Urinary bladder (tissue), 4 donors: ENCODE measurements around the gene BCOR. TPM values are rescaled to one million over a fixed set of nuclear protein-coding genes. Genes with fewer than 3 reads are reported as not detected.

Source experiments
- DNase-seq: peaks from one replicate; pipeline ENCODE4 v3.0.0-alpha.2; 2015; ENCODE audit errors: extremely low spot score
- H3K27ac ChIP-seq: one replicate; pipeline ENCODE4 v1.5.1; 2013; ENCODE audit warnings: low read depth, mild to moderate bottlenecking, moderate library complexity
- H3K36me3 ChIP-seq: one replicate; pipeline ENCODE4 v1.6.1; 2013; ENCODE audit warnings: mild to moderate bottlenecking, moderate library complexity; ENCODE audit not compliant: insufficient read depth
- H3K4me1 ChIP-seq: one replicate; pipeline ENCODE4 v1.6.1; 2013; ENCODE audit warnings: mild to moderate bottlenecking, moderate library complexity; ENCODE audit not compliant: insufficient read depth
- H3K4me3 ChIP-seq: one replicate; pipeline ENCODE4 v1.5.1; 2013; ENCODE audit warnings: low read depth, low read length
- WGBS: extraction: QIAGEN DNeasy Blood & Tissue Kit; methylation state at CpG from one replicate; pipeline ENCODE4 v1.1.7; 2013; 5-methylcytosine and 5-hydroxymethylcytosine counted together
- polyA plus RNA-seq: library from polyadenylated mRNA; stranded (reverse); fragments of 200-250 nt; gene quantifications from one replicate; pipeline ENCODE4 v1.2.3, GENCODE V29; 2013
- total RNA-seq: library from RNA; depleted of rRNA; stranded (reverse); fragments of >200 nt; gene quantifications from one replicate; pipeline ENCODE4 v1.2.3, GENCODE V29; 2014
- donor health status: healthy with polysubstance abuse.
- donor health status: healthy.

The BCOR gene
- total and polyA plus RNA-seq, 2 donors, result 20.8 to 26.5 TPM

DNA sequence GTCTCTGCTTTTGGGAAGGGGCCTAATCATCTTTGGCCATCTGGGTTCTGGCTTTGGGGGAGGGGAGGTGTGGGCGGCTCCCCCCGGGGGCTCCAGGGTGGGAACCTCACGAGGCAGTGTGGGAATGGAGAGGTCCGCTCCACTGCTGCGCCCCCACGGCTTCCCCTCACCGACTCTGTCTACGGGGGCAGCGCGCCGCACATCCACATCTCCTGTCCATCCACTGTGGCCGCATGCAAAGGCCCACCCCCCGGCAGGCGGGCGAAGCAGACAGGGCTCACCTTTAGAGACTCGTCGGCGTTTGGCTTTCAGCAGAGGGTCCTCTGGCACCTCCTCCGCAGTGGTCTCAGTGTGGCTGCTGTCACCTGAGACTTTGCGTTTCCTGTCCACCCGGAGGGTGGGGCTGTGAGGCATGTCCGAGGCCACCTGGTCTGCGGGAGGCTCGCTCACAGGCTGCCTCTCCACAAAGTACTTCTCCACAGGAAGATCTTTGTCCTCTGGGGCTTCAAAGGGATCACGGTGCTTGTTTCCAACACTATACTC, 33.6 kb downstream of the BCOR start:
- 86% methylated on average over 25 of the region's 25 CpGs for whole genome bisulfite sequencing
- Histone ChIP-seq H3K4me3 (no peak overlapping the region), H3K36me3 (peaks cover 6% of the 10 kb centered on the region), H3K27ac (no peak overlapping the region), H3K4me1 (no peaks in the 10 kb centered on the region)
- DNase-seq, result no peak

DNA sequence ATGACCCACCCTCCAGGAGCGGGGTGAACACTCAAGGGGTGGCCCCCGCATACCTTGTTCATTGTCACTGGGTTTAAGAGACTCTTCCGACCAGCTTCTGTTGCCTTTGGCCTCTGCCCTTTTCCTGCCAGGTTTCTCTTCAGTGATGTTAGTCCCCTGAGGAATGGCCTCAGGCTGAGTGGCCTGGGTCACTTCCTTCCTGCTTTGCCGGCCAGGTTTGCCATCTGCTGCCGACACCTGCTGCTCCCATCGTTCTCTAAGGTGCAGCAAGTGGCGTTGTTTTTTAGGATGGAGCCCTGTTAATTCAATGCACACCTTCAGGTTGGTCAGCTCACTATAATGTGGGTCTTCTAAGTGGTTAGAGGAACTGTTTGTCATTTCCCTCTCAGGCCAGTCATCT, 34.2 kb downstream of the BCOR start:
- peaks cover 6% of the 10 kb centered on the region for H3K36me3 ChIP-seq
- WGBS, result 80% methylated on average over 7 of the region's 7 CpGs
- no peak for DNase-seq
- no peak overlapping the region for H3K4me3 ChIP-seq
- no peaks in the 10 kb centered on the region for H3K4me1 ChIP-seq
- no peak overlapping the region for H3K27ac ChIP-seq

DNA sequence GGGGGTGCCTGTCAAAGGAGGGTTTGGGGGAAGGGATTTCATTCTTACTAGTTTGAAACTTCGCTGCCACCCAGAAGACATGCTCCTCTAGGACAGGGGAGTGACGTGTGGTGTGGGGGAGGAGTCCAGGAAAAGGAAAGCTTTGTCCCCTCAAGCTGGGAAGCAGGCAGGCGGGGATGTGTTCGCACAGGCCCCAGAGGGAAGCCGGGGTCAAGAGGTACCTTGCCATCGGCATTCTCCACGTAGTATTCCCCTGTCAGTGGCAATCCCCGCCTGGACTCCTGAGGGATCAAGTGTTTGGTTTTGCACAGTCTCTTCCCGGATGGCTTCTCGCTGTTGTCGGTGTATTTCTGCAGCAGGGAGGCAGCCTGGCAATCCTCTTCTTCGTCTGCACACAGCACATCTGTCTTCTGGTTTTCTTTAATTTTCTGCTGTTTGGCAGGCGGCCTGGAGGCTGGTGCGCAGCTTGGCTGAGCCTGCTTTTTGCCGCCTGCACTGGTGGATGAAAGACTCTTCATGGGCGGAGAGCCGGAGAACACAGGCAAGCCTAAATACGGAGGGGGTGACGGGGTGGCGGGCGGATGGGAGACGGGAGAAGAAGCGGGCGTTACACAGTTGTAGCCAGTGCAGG, 35.1 kb downstream of the BCOR start:
- 52% methylated on average over 24 of the region's 24 CpGs for whole genome bisulfite sequencing
- no peak for DNase-seq
- no peaks in the 10 kb centered on the region for H3K4me1 ChIP-seq
- no peak overlapping the region for H3K27ac ChIP-seq
- H3K4me3 ChIP-seq, result no peak overlapping the region
- H3K36me3 ChIP-seq, result peaks cover 6% of the 10 kb centered on the region

DNA sequence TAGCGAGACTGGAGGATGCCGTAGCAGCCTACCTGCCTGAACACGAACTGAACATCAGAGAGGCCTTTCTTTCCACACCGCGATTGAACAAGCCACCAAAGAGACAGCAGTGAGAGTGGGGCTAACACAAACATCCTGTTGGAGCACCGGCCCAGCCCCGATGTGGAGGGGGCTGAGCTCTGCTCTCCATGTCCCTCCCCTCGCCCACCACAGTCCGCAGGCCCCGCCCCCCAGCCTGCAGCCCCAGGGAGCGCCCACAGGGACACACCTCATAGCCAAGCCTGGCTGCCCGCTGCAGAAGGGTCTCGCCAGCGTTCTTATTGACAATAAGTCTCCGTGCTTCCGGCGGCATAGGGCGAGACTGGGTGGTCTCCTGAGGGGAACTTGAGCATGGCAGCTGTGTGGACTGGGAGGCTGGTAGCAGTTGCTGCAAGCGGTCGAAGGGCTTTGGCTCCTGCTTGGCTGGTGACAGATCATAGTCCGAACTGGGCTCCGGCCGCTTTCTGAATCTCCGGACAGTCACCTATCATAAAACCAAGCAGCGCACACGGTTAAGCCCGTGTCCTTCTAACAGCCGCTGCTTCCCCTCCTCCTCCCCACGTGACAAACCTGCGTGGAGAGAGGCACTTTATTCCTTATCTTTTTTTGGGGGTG, 35.8 kb downstream of the BCOR start:
- no peak overlapping the region for H3K27ac ChIP-seq

DNA sequence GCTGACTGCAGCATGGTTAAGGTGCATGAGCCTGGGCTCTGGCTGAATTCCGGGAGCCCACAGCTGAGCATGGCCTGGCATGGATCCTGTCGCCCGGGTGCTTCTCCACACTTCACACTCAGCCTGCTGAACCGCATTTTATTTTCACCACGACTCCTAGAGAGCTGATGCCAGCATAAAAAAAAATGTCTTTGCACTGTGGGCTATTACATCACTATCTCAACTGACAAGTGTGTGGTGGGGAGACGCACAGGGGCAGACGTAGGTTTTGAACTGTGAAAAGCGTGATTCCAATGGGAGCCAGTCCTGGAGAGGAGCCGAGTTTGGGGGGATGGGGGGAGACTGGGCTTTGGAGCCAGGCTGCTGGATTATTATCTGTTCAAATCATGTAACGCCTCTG, 36.8 kb downstream of the BCOR start:
- peaks cover 10% of the 10 kb centered on the region for H3K36me3 ChIP-seq
- H3K27ac ChIP-seq, result no peak overlapping the region
- H3K4me1 ChIP-seq, result no peaks in the 10 kb centered on the region
- H3K4me3 ChIP-seq, result no peak overlapping the region
- DNase-seq, result no peak
- 86% methylated on average over 10 of the region's 10 CpGs for WGBS

More for the DNA sequence above, 35.8 kb downstream of the BCOR start:
- Histone ChIP-seq H3K4me1 (no peaks in the 10 kb centered on the region), H3K4me3 (no peak overlapping the region), H3K36me3 (peaks cover 6% of the 10 kb centered on the region)
- no peak for DNase-seq
- WGBS, result 72% methylated on average over 30 of the region's 30 CpGs

DNA sequence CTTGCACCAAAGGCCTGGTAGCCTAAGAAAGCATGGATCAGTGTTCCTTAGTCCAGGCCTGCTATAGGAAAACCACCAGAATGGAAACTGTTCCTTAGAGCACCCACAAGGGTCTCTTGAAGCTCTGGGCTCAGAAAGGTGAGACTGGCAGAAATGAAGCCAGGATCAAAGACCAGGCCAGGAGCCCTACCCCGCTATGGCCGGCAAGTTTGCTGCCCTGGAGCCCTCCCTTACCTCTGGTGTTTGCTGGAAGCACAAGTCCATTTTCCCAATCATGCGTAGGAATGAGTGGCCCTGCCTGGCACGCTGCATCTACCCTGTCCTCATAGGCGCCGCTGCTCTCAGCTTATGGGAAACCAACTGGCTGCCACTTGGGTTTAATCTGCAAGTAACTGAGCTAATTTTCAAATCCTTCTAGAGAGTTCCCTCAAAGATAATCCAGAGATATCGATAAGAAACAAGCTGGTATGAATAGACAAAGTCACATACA, 37.4 kb downstream of the BCOR start:
- no peak for DNase-seq
- WGBS, result 96% methylated on average over 7 of the region's 7 CpGs
- H3K4me1 ChIP-seq, result no peaks in the 10 kb centered on the region
- H3K36me3 ChIP-seq, result peaks cover 10% of the 10 kb centered on the region
- no peak overlapping the region for H3K4me3 ChIP-seq
- H3K27ac ChIP-seq, result no peak overlapping the region

DNA sequence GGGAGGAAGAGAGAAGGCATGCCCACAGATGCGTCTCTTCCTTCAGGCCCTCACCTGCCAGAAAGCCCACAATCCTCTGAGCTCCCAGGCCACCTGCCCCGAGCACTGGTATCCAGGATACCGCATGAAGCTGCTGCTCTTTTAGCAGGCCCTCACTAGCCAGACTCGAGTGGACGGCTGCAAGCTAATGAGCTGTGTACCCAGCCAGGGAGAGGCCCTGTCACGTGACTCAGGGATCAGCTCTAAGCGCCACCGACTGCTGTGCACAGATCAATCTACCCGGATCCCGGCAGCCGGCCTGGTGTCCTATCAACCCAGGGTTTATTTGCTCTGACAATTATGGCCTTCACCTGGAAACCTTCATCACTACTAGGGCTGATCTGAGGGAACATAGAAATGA, 39.0 kb downstream of the BCOR start:
- WGBS, result 82% methylated on average over 11 of the region's 11 CpGs
- Histone ChIP-seq H3K4me1 (no peaks in the 10 kb centered on the region), H3K36me3 (peaks cover 8% of the 10 kb centered on the region), H3K27ac (no peak overlapping the region), H3K4me3 (no peak overlapping the region)
- DNase-seq, result no peak

DNA sequence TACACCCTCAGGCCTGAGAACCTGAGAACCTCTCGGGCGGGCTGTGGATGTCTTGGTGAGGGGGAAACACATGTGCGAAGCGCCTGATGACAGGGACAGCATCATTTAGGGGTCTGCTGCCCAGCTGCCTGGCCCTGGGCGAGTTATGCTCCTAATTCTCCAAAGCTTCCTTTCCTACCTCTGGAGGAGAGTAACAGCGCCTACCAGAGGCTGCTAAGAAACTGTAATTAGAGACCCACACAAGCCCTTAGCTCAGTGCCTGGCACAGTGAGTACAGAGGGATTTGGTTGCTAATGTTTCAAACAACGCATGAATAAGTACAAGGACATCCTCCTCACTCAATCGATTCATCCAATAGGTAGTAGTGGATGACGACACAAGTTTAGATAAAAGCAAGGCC, 40.4 kb downstream of the BCOR start:
- DNase-seq, result no peak
- WGBS, result 96% methylated on average over 9 of the region's 9 CpGs
- Histone ChIP-seq H3K4me3 (no peak overlapping the region), H3K27ac (no peak overlapping the region), H3K4me1 (no peaks in the 10 kb centered on the region), H3K36me3 (peaks cover 10% of the 10 kb centered on the region)

DNA sequence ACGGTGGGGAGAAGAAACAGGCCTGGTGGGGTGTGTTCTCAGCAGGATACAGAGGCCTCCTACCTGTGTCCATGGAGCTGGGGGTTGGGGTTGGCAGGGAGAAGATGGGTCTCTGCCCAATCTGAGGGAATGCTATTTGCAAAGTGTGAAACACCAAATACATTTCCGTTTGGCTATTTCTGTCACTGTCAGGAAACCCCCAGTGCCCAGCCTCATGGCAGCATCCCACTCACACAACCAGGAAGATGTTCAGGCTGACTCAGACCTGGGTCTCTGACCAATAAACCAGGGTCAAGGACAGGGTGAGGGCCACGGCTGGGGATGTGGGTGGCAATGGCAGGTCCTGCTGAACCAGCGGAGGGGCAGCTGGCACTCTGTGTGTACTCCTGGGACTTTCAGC, 41.3 kb downstream of the BCOR start:
- 70% methylated on average over 4 of the region's 4 CpGs for WGBS
- no peak overlapping the region for H3K4me3 ChIP-seq
- DNase-seq, result no peak
- no peak overlapping the region for H3K27ac ChIP-seq
- H3K4me1 ChIP-seq, result no peaks in the 10 kb centered on the region
- H3K36me3 ChIP-seq, result peaks cover 11% of the 10 kb centered on the region

DNA sequence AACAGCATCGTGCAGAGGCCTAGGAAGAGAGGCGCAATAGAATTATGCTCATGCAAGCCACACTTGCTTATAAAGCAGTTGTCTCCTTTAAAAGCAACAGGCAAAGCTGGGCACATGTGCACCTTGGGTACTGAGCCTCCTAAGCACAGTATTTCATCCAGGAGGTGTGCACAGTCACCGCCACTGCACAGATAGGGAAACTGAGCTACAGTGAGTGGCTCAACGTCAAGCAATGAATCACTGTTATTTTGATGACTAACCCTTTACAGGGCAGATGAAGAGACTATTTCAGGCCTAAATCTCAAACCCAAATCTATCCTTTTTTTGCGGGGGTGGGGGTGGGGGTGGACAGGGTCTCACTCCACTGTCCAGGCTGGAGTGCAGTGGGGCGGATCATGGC, 42.3 kb downstream of the BCOR start:
- peaks cover 11% of the 10 kb centered on the region for H3K36me3 ChIP-seq
- 89% methylated on average over 6 of the region's 6 CpGs for WGBS
- no peak overlapping the region for H3K4me3 ChIP-seq
- H3K4me1 ChIP-seq, result no peaks in the 10 kb centered on the region
- no peak overlapping the region for H3K27ac ChIP-seq
- DNase-seq, result no peak

DNA sequence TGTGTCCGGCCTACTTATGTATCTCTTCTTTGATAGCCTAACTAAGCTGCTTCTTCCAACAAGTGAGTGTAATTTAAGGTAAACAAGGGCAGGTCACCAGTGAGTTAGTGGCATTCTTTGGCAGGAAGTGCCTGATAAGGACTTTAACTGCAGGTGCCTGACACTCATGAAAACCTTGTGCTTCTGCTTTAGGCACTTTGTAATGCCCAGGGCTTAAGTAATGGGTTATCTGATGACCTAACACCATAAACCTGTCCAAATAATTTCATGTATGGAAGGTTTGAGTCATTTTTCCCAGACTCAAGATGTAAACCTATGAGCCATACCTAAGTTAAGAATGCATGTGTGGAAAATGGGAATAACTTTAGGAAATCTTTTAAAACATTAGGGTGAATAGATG, 43.0 kb downstream of the BCOR start:
- H3K4me1 ChIP-seq, result no peaks in the 10 kb centered on the region
- no peak overlapping the region for H3K4me3 ChIP-seq
- 91% methylated on average over 1 of the region's 1 CpG for WGBS
- no peak for DNase-seq
- no peak overlapping the region for H3K27ac ChIP-seq
- peaks cover 10% of the 10 kb centered on the region for H3K36me3 ChIP-seq

DNA sequence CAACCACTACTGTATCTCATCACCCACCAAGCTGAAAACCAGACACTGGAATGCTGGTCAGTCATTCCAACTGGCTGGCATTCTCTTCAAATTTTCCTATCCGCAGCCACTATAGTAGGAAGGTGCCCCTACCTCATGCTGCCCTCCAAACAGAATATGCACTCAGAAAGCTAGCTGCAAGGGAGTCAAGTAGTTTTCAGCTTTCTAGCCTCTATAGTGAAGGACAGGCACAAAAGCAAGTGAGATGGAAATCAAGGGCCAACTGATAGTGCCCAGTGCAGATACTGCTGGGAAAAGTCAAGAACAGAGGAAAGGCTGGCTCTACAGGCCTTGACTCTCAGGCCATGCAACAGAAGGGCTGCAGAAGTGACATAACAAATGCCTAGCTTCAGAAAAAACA, 47.2 kb downstream of the BCOR start:
- WGBS, result 100% methylated on average over 1 of the region's 1 CpG

DNA sequence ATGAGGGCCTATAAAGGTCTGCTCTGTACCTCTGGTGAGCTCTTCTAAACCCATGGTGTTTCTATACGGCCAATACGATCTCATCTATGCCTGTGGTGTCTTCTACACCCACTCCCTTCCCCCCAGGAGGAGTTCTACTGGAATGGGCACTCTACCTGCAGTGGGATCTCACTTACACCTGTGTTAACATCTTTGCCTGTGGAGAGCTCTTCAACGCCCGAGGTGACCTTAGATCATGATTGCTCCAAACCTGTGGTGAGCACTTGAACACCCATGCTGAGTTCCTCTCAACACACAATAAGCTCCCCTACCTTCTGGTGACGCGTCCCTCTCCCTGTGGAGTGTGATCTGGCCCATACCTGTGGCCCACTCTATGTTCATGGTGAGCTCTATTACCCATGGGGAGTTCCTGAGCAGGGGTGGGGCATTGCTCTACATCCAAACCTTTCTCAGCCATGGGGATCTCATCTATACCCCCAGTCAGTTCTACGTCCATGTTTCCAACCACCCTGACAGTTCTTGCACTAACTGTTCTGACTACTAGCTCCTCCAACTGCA, 48.6 kb downstream of the BCOR start:
- no peak overlapping the region for H3K4me3 ChIP-seq
- peaks cover 6% of the 10 kb centered on the region for H3K36me3 ChIP-seq
- no peak overlapping the region for H3K27ac ChIP-seq
- H3K4me1 ChIP-seq, result no peaks in the 10 kb centered on the region
- no peak for DNase-seq
- 98% methylated on average over 7 of the region's 7 CpGs for WGBS

More for the DNA sequence above, 47.2 kb downstream of the BCOR start:
- H3K4me1 ChIP-seq, result no peaks in the 10 kb centered on the region
- H3K36me3 ChIP-seq, result peaks cover 6% of the 10 kb centered on the region
- DNase-seq, result no peak
- no peak overlapping the region for H3K4me3 ChIP-seq
- no peak overlapping the region for H3K27ac ChIP-seq

DNA sequence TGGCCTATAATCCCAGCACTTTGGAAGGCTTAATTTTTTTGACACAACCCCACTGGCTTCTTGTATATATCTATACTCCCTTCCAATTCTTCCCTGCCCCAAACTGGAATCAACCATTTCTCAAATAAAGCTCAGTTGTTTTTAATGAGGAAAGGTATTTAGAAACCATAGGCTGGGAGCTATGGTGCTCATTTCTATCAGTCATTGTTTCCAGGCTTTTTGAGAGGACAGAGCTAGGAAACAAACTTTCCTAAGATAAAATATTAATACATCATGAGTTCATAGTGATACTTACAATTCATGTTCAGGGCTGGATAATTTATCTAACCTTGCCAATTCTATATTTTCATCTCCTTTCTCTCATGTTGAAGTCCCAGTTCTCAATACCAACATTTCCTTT, 50.3 kb downstream of the BCOR start:
- Histone ChIP-seq H3K27ac (no peak overlapping the region), H3K4me3 (no peak overlapping the region), H3K4me1 (no peaks in the 10 kb centered on the region), H3K36me3 (peaks cover 4% of the 10 kb centered on the region)
- DNase-seq, result no peak
